Heart left ventricle (tissue), 16 donors: ENCODE data around the gene TEX10. TPM values are rescaled to one million over a fixed set of nuclear protein-coding genes. Genes with fewer than 3 reads are reported as not detected.

Experiments
- ATAC-seq, 4 donors: fragments of 200-7000 bp; cut with Tn5 transposase; one replicate each; pipeline ENCODE4 v1.9.1; 2020 to 2022; ENCODE audit warnings: moderate library complexity in 4 of 4, mild to moderate bottlenecking in 3 of 4, moderate number of reproducible peaks in 1 of 4
- DNase-seq, 5 donors: peaks; one replicate each; pipeline ENCODE4 v3.0.0-alpha.2; 2020
- H3K27ac ChIP-seq, 12 donors: fragments of 200-600 bp; sonication (generic) in 4 of 12; one replicate each; pipeline versions ENCODE4 v1.5.0 to v1.8.0; 2016 to 2022; ENCODE audit warnings: mild to moderate bottlenecking in 2 of 12
- H3K27me3 ChIP-seq, 9 donors: fragments of 200-600 bp; sonication (generic) in 2 of 9; one replicate each; pipeline versions ENCODE4 v1.5.1 to v1.8.0; 2016 to 2022; ENCODE audit warnings: mild to moderate bottlenecking in 3 of 9
- H3K36me3 ChIP-seq, 9 donors: fragments of 200-600 bp; sonication (generic) in 2 of 9; one replicate each; pipeline versions ENCODE4 v1.5.0 to v1.8.0; 2018 to 2022; ENCODE audit warnings: mild to moderate bottlenecking in 2 of 9
- H3K4me1 ChIP-seq, 12 donors: fragments of 200-600 bp; sonication (generic) in 4 of 12; one replicate each; pipeline versions ENCODE4 v1.5.0 to v1.8.0; 2016 to 2022; ENCODE audit warnings: mild to moderate bottlenecking in 3 of 12
- H3K4me3 ChIP-seq, 12 donors: fragments of 200-600 bp; sonication (generic) in 4 of 12; one replicate each; pipeline versions ENCODE4 v1.5.0 to v1.8.0; 2017 to 2022; ENCODE audit warnings: mild to moderate bottlenecking in 9 of 12, moderate library complexity in 4 of 12
- H3K9me3 ChIP-seq, 12 donors: fragments of 200-600 bp; sonication (generic) in 4 of 12; one replicate each; pipeline versions ENCODE4 v1.5.0 to v1.8.0; 2016 to 2022; ENCODE audit warnings: mild to moderate bottlenecking in 1 of 12
- POLR2A ChIP-seq, 2 donors: fragments of 450-650 bp; IDR thresholded peaks; one replicate each; pipeline ENCODE4 v1.6.1; 2017; ENCODE audit warnings: antibody characterized with exemption in 2 of 2, mild to moderate bottlenecking in 2 of 2, moderate library complexity in 2 of 2
- WGBS, 4 donors: extraction: QIAGEN DNeasy Blood & Tissue Kit in 2 of 4; methylation state at CpG; one replicate each; pipeline versions ENCODE4 v1.1.5 to v1.1.7; 2013 to 2018; 5-methylcytosine and 5-hydroxymethylcytosine counted together
- intact Hi-C, 10 donors: fragments of 100-400 bp; cut with DNase I; formaldehyde crosslinking; loops; one replicate each; pipeline versions ENCODE4 v1.11.1 to v1.14.2; 2022
- polyA plus RNA-seq, 2 donors: library from polyadenylated mRNA; stranded (reverse); fragments of 200-250 nt; gene quantifications; one replicate each; pipeline ENCODE4 v1.2.3, GENCODE V29; 2013
- total RNA-seq, 9 donors: library from RNA; depleted of rRNA in 2 of 9; stranded (reverse); fragments of >200 nt in 2 of 9; fragmentation: NEBNext Ultra II Directional in 3 of 9; extraction: Animal tissue kit (Norgen Biotek cat#: 25700) in 3 of 9; gene quantifications; one replicate each; pipeline versions ENCODE4 v1.1.0 to v1.2.4, GENCODE V29; 2016 to 2023
- TF ChIP-seq, protein P1 (sequence below), 12 donors: fragments of 200-600 bp; sonication (generic) in 4 of 12; IDR thresholded peaks; one replicate each; pipeline versions ENCODE4 v1.5.0 to v1.8.0; 2018 to 2022; ENCODE audit warnings: antibody characterized with exemption in 12 of 12, mild to moderate bottlenecking in 5 of 12
- donor health status: ischemic (EF 13 %, LVEDD 7.1; RV severe dilation, severe dysfunction).
- donor health status: healthy with polysubstance abuse.
- donor health status: DM: no; HTN: yes; CAD: no.
- donor health status: DM: no; HTN: no; CAD: no.
- donor health status: ischemic (EF 25% LVEDD 6.9; RV normal size, moderate dysfunction).
- donor health status: ischemic (EF 25% LVEDD 5.7; RV mildly dilated, moderate dysfunction).
- donor health status: healthy.
- donor health status: DM: yes; HTN: yes; CAD: no.
- donor health status: ischemic (EF 35%, LVEDD 5.7; RV mildly dilated, moderate dysfunction).
- donor health status: nonischemic (EF 11% LVEDD 7.7; RV severe dilation, severe dysfunction).
- donor health status: DM: yes; HTN: yes; CAD: no.
- donor health status: PGD.
- donor health status: ischemic (EF 29% LVEDD 5.4; RV normal size, mild dysfunction).
- donor health status: nonischemic (EF 23%, LVEDD 6.1; RV moderate dilation, normal function).

The TEX10 gene
- total and polyA plus RNA-seq, 11 donors = 2.7 to 10.6 (median 9.1) TPM

DNA sequence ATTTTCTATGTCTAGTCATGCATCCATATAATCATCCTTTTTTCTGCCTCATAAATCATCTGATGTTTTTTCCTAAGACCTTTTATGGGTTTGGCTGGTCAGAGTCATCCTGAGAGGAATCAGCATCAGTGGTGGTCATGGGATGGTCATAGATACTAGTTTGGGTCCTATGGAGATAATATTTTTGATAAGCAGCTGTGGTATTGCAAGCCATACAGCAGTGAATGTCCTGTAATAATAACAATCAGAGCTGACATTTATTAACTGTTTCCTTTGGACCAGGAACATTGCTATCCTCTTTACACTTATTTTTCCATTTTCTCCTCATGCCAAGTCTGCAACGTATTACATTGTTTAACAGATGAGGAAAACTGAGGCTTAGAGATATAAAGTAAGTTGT lies 83.1 kb downstream of the TEX10 start:
- H3K36me3 ChIP-seq = peaks cover 0 to 57% (median 36%) of the 10 kb centered on the region in 9 donors
- 93 to 100% (median 95%) methylated on average over 1 of the region's 1 CpG for WGBS, 4 donors
- no peaks in the 10 kb centered on the region for H3K27me3 ChIP-seq
- H3K27ac ChIP-seq = no peak overlapping the region
- intact Hi-C loops = no loop called here
- H3K9me3 ChIP-seq = no peaks in the 10 kb centered on the region
- no peak overlapping the region for H3K4me3 ChIP-seq
- TF ChIP-seq POLR2A (IDR thresholded peaks at IDR 0.05) = no peak
- TF ChIP-seq, protein P1, sequence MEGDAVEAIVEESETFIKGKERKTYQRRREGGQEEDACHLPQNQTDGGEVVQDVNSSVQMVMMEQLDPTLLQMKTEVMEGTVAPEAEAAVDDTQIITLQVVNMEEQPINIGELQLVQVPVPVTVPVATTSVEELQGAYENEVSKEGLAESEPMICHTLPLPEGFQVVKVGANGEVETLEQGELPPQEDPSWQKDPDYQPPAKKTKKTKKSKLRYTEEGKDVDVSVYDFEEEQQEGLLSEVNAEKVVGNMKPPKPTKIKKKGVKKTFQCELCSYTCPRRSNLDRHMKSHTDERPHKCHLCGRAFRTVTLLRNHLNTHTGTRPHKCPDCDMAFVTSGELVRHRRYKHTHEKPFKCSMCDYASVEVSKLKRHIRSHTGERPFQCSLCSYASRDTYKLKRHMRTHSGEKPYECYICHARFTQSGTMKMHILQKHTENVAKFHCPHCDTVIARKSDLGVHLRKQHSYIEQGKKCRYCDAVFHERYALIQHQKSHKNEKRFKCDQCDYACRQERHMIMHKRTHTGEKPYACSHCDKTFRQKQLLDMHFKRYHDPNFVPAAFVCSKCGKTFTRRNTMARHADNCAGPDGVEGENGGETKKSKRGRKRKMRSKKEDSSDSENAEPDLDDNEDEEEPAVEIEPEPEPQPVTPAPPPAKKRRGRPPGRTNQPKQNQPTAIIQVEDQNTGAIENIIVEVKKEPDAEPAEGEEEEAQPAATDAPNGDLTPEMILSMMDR (IDR thresholded peaks at IDR 0.05) = no peak
- ATAC-seq (no peak), DNase-seq (no peak)
- H3K4me1 ChIP-seq = no peaks in the 10 kb centered on the region

DNA sequence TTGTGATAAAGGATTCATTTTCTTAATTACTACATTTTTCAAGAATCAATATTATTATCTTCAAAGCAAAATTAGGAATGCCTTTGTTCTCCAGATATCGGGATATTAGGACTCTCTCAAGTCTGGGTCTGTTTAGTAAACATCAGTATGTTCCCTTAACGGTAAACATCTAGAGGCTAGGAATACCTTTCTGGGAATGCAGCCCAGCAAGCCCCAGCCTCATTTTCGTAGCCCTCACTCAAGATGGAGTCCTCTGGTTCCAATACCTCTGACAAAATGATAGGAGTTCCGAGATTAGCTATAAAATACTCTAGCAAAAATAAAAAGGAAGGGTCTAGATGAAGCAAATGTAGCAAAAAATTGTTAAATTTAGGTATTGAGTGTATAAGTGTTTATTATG lies 84.5 kb downstream of the TEX10 start:
- H3K27ac ChIP-seq = no peak overlapping the region
- no peaks in the 10 kb centered on the region for H3K4me1 ChIP-seq
- DNase-seq (no peak), ATAC-seq (no peak)
- intact Hi-C loops = no loop called here
- no peak overlapping the region for H3K4me3 ChIP-seq
- no peaks in the 10 kb centered on the region for H3K27me3 ChIP-seq
- 94 to 96% (median 95%) methylated on average over 4 of the region's 4 CpGs for WGBS, 4 donors
- H3K36me3 ChIP-seq = peaks cover 0 to 48% (median 25%) of the 10 kb centered on the region in 9 donors
- no peaks in the 10 kb centered on the region for H3K9me3 ChIP-seq
- TF ChIP-seq POLR2A (IDR thresholded peaks at IDR 0.05) = no peak
- TF ChIP-seq, protein P1 (IDR thresholded peaks at IDR 0.05) = no peak

DNA sequence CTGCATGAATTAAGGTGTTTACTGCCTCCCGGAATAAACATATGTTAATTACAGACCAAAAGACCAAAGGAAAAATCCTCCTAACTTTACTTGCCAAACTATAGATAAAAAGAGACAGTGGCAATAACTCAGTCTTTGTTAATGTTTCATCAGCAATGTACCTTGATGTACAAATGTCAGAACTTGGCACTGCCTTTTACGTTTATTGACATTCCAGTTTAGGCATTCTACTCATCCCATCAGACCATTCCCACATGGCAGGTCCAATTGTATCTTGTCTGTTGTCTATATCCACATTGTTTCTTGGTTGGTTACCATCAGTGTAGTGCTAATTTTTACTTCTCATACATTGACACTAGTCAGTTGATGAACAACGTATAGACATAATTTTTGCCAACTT lies 85.5 kb downstream of the TEX10 start:
- H3K9me3 ChIP-seq = no peaks in the 10 kb centered on the region
- no peaks in the 10 kb centered on the region for H3K4me1 ChIP-seq
- TF ChIP-seq, protein P1 (IDR thresholded peaks at IDR 0.05) = no peak
- TF ChIP-seq POLR2A (IDR thresholded peaks at IDR 0.05) = no peak
- no peak overlapping the region for H3K4me3 ChIP-seq
- no peak for DNase-seq
- intact Hi-C loops = no loop called here
- 97 to 99% (median 98%) methylated on average over 3 of the region's 3 CpGs for WGBS, 4 donors
- H3K36me3 ChIP-seq = peaks cover 0 to 40% (median 22%) of the 10 kb centered on the region in 9 donors
- H3K27me3 ChIP-seq = no peaks in the 10 kb centered on the region
- no peak overlapping the region for H3K27ac ChIP-seq
- no peak for ATAC-seq

Other genes with a start within 250 kb of the TEX10 start
- gene MSANTD3, start 74.2 kb upstream of the TEX10 start, total RNA-seq = 10 to 100 TPM; 17.8 to 60.5 (median 24.1) TPM
- gene MSANTD3, start 74.2 kb upstream of the TEX10 start, polyA plus RNA-seq = 10 to 100 TPM; 14.3 to 30.1 TPM
- 1 to 10 TPM in 1 of 9 donors, under 1 TPM in 5, not detected in 3; 0.14 to 1.1 (median 0.26) TPM for gene TMEFF1, start 120.2 kb upstream of the TEX10 start, total RNA-seq
- gene TMEFF1, start 120.2 kb upstream of the TEX10 start, polyA plus RNA-seq = under 1 TPM in 1 of 2 donors, not detected in 1; 0.03 TPM
- 100 to 1,000 TPM in 1 of 9 donors, 10 to 100 TPM in 8; 35.6 to 133 (median 75.1) TPM for gene CAVIN4, start 225.1 kb upstream of the TEX10 start, total RNA-seq
- 10 to 100 TPM; 13.9 to 42.1 TPM for gene CAVIN4, start 225.1 kb upstream of the TEX10 start, polyA plus RNA-seq